H1 (cell line): ENCODE measurements around the gene AXIN2. TPM values are rescaled to one million over a fixed set of nuclear protein-coding genes. Genes with fewer than 3 reads are reported as not detected.

Experiments used
- CTCF ChIA-PET: fragments of 300-600 bp; sonication (Branson Sonifier 250); formaldehyde crosslinking; loops from one replicate; lab custom pipeline; 2021; ENCODE audit not compliant: partially characterized antibody; lab: Charles Lee
- POLR2A ChIA-PET: fragments of 300-600 bp; sonication (Branson Sonifier 250); formaldehyde crosslinking; loops from one replicate; lab custom pipeline; 2021; ENCODE audit warnings: inconsistent platforms; ENCODE audit not compliant: partially characterized antibody; lab: Charles Lee
- DNase-seq, 2 experiments: peaks; one replicate each; pipeline versions ENCODE4 v3.0.0 to v3.0.0-alpha.2; 2010 to 2022; ENCODE audit warnings: low spot score in 2 of 2, low read depth in 1 of 2, mixed read lengths in 1 of 2
- FAIRE-seq: peaks from 2 replicates; lab custom pipeline; 2011; peaks lifted over from hg19 to GRCh38; lab: Jason Lieb, UNC
- H2AFZ ChIP-seq: 2 replicates; pipeline ENCODE4 v1.8.1; 2012; ENCODE audit warnings: low read length, inconsistent platforms
- H2AK5ac ChIP-seq: 2 replicates; pipeline ENCODE4 v1.6.1; 2013; ENCODE audit warnings: low read depth, low read length
- H2BK120ac ChIP-seq: replicated peaks from 2 replicates; pipeline ENCODE3; 2013; ENCODE audit warnings: low read depth, low read length, inconsistent platforms
- H2BK12ac ChIP-seq: 2 replicates; pipeline ENCODE4 v1.6.1; 2013; ENCODE audit warnings: low read depth, low read length
- H2BK15ac ChIP-seq: 2 replicates; pipeline ENCODE4 v1.6.1; 2013; ENCODE audit warnings: low read length
- H2BK20ac ChIP-seq: 2 replicates; pipeline ENCODE4 v1.6.1; 2013; ENCODE audit warnings: low read length
- H2BK5ac ChIP-seq: 2 replicates; pipeline ENCODE4 v1.6.1; 2013; ENCODE audit warnings: low read depth, low read length
- H3K14ac ChIP-seq: 2 replicates; pipeline ENCODE4 v1.6.1; 2013; ENCODE audit warnings: inconsistent platforms; ENCODE audit not compliant: insufficient read length
- H3K18ac ChIP-seq: 2 replicates; pipeline ENCODE4 v1.6.1; 2013; ENCODE audit warnings: low read length; ENCODE audit errors: extremely low read depth
- H3K23ac ChIP-seq: 2 replicates; pipeline ENCODE4 v1.6.1; 2013; ENCODE audit warnings: inconsistent platforms; ENCODE audit not compliant: insufficient read length
- H3K23me2 ChIP-seq: 2 replicates; pipeline ENCODE4 v1.6.1; 2013; ENCODE audit warnings: low read depth, low read length
- H3K27ac ChIP-seq: 2 replicates; pipeline ENCODE4 v1.6.1; 2011; ENCODE audit warnings: low read depth, low read length, inconsistent platforms
- H3K27me3 ChIP-seq, 4 experiments: replicated peaks in 1 of 4; 1 replicate in 1 of 4; 2 replicates in 3 of 4; pipeline versions ENCODE4 v1.6.1 to v1.8.1; 2011 to 2013; ENCODE audit warnings: low read length in 3 of 4, mild to moderate bottlenecking in 3 of 4, inconsistent platforms in 2 of 4, mixed read lengths in 2 of 4, moderate library complexity in 1 of 4; ENCODE audit not compliant: control insufficient read depth in 3 of 4, insufficient read depth in 3 of 4; ENCODE audit errors: extremely low read depth in 1 of 4
- H3K36me3 ChIP-seq, 4 experiments: 2 replicates each; pipeline versions ENCODE4 v1.6.1 to v1.8.1; 2011 to 2013; ENCODE audit warnings: mild to moderate bottlenecking in 4 of 4, low read length in 3 of 4, moderate library complexity in 2 of 4, control low read depth in 1 of 4, inconsistent platforms in 1 of 4; ENCODE audit not compliant: insufficient read depth in 4 of 4, control insufficient read depth in 2 of 4
- H3K4ac ChIP-seq: replicated peaks from 2 replicates; pipeline ENCODE3; 2013; ENCODE audit warnings: low read length, low read depth, mixed read lengths, inconsistent platforms; ENCODE audit not compliant: insufficient read length
- H3K4me1 ChIP-seq, 4 experiments: replicated peaks in 1 of 4; 1 replicate in 1 of 4; 2 replicates in 3 of 4; pipeline versions ENCODE4 v1.6.1 to v1.8.1; 2011 to 2013; ENCODE audit warnings: low read length in 3 of 4, inconsistent platforms in 2 of 4, mixed read lengths in 1 of 4; ENCODE audit not compliant: insufficient read depth in 4 of 4, control insufficient read depth in 3 of 4
- H3K4me2 ChIP-seq, 2 experiments: 2 replicates each; pipeline versions ENCODE4 v1.6.1 to v1.8.1; 2011 to 2013; ENCODE audit warnings: low read depth in 2 of 2, low read length in 2 of 2, control low read depth in 1 of 2, inconsistent platforms in 1 of 2, mild to moderate bottlenecking in 1 of 2; ENCODE audit not compliant: insufficient read depth in 1 of 2
- H3K4me3 ChIP-seq, 4 experiments: fragments of 200-600, 300-600 bp in 1 of 4; sonication (generic), shearing (Covaris generic), sonication (Bioruptor Twin) in 1 of 4; 2 replicates each; pipeline versions ENCODE4 v1.5.1 to v1.8.1; 2011 to 2016; ENCODE audit warnings: low read length in 4 of 4, low read depth in 3 of 4, control low read depth in 2 of 4, inconsistent platforms in 2 of 4, mild to moderate bottlenecking in 2 of 4, mixed read lengths in 1 of 4, moderate library complexity in 1 of 4; ENCODE audit not compliant: insufficient read depth in 2 of 4; ENCODE audit errors: extremely low read depth in 1 of 4
- H3K56ac ChIP-seq: replicated peaks from 2 replicates; pipeline ENCODE3; 2013; ENCODE audit warnings: low read depth, mild to moderate bottlenecking, mixed read lengths, low read length, inconsistent platforms; ENCODE audit not compliant: insufficient read length
- H3K79me1 ChIP-seq: 2 replicates; pipeline ENCODE4 v1.6.1; 2013; ENCODE audit warnings: low read depth, low read length, control low read depth
- H3K79me2 ChIP-seq, 2 experiments: 2 replicates each; pipeline versions ENCODE4 v1.6.1 to v1.8.1; 2012 to 2013; ENCODE audit warnings: low read length in 2 of 2, mild to moderate bottlenecking in 2 of 2, inconsistent platforms in 1 of 2; ENCODE audit not compliant: insufficient read depth in 2 of 2, control insufficient read depth in 1 of 2
- H3K9ac ChIP-seq, 4 experiments: replicated peaks in 1 of 4; 1 replicate in 1 of 4; 2 replicates in 3 of 4; pipeline versions ENCODE4 v1.6.1 to v1.8.1; 2011 to 2013; ENCODE audit warnings: low read depth in 3 of 4, low read length in 3 of 4, control low read depth in 2 of 4, mild to moderate bottlenecking in 2 of 4, moderate library complexity in 2 of 4, inconsistent platforms in 1 of 4; ENCODE audit errors: extremely low read depth in 1 of 4
- H3K9me3 ChIP-seq, 2 experiments: 2 replicates each; pipeline versions ENCODE4 v1.6.1 to v1.8.1; 2012 to 2013; ENCODE audit warnings: mild to moderate bottlenecking in 2 of 2, moderate library complexity in 2 of 2, control low read depth in 1 of 2, inconsistent platforms in 1 of 2, low read depth in 1 of 2, low read length in 1 of 2, mixed read lengths in 1 of 2; ENCODE audit not compliant: insufficient read depth in 2 of 2
- H4K20me1 ChIP-seq, 2 experiments: replicated peaks in 1 of 2; 2 replicates each; pipeline versions ENCODE3 to v1.8.1; 2011 to 2013; ENCODE audit warnings: inconsistent platforms in 2 of 2, low read length in 2 of 2, mild to moderate bottlenecking in 1 of 2; ENCODE audit not compliant: insufficient read depth in 2 of 2, control insufficient read depth in 1 of 2
- H4K5ac ChIP-seq: 2 replicates; pipeline ENCODE4 v1.6.1; 2013; ENCODE audit warnings: low read length, low read depth, mixed read lengths, inconsistent platforms; ENCODE audit not compliant: insufficient read length
- H4K8ac ChIP-seq: 2 replicates; pipeline ENCODE4 v1.8.0; 2013; ENCODE audit warnings: mild to moderate bottlenecking, moderate library complexity, low read length, inconsistent platforms; ENCODE audit not compliant: insufficient read depth; ENCODE audit errors: extremely low read depth
- H4K91ac ChIP-seq: replicated peaks from 2 replicates; pipeline ENCODE3; 2013; ENCODE audit warnings: low read length, mixed read lengths, inconsistent platforms; ENCODE audit not compliant: insufficient read length
- BCL11A ChIP-seq, 2 experiments: IDR thresholded peaks; one replicate each; pipeline ENCODE4 v1.6.1; 2011; ENCODE audit warnings: low read depth in 2 of 2, low read length in 2 of 2, mild to moderate bottlenecking in 2 of 2
- HDAC2 ChIP-seq, 2 experiments: fragments of 300-600 bp in 1 of 2; sonication (generic) in 1 of 2; IDR thresholded peaks; 2 replicates each; pipeline ENCODE4 v1.6.1; 2011 to 2012; ENCODE audit warnings: low read depth in 2 of 2, low read length in 2 of 2, mild to moderate bottlenecking in 2 of 2, moderate library complexity in 2 of 2, borderline replicate concordance in 1 of 2, inconsistent platforms in 1 of 2
- NRF1 ChIP-seq: IDR thresholded peaks from 2 replicates; pipeline ENCODE4 v1.6.1; 2011; ENCODE audit warnings: mild to moderate bottlenecking, low read depth, low read length, improper control_type of control experiment
- RAD21 ChIP-seq, 2 experiments: IDR thresholded peaks in 1 of 2; conservative IDR thresholded peaks in 1 of 2; 2 replicates each; pipeline ENCODE4 v1.6.1; 2011; ENCODE audit warnings: low read depth in 2 of 2, low read length in 2 of 2, improper control_type of control experiment in 1 of 2, inconsistent platforms in 1 of 2, mild to moderate bottlenecking in 1 of 2, moderate library complexity in 1 of 2
- RNF2 ChIP-seq: fragments of 200-900, 300-1000 bp; sonication (generic); IDR thresholded peaks from 2 replicates; pipeline ENCODE4 v1.7.1; 2016; ENCODE audit warnings: borderline replicate concordance, low read depth, mild to moderate bottlenecking, antibody characterized with exemption, low read length; ENCODE audit not compliant: poor library complexity, severe bottlenecking; ENCODE audit errors: missing control alignments
- SIN3A ChIP-seq, 2 experiments: IDR thresholded peaks in 1 of 2; conservative IDR thresholded peaks in 1 of 2; 2 replicates each; pipeline ENCODE4 v1.6.1; 2011 to 2012; ENCODE audit warnings: low read length in 2 of 2, improper control_type of control experiment in 1 of 2, low read depth in 1 of 2, mild to moderate bottlenecking in 1 of 2
- SIX5 ChIP-seq: IDR thresholded peaks from 2 replicates; pipeline ENCODE4 v1.6.1; 2011; ENCODE audit warnings: mild to moderate bottlenecking, low read depth, low read length
- ZNF274 ChIP-seq: IDR thresholded peaks from 2 replicates; pipeline ENCODE4 v1.7.0; 2012; ENCODE audit warnings: low read length, borderline replicate concordance; ENCODE audit errors: extremely low read depth
- WGBS, 2 experiments: shearing (Covaris generic) in 1 of 2; methylation state at CpG; one replicate each; pipeline versions ENCODE4 v1.1.6 to v1.1.7; 2013 to 2015; ENCODE audit warnings: low lambda C conversion rate in 2 of 2, mixed read lengths in 2 of 2, inconsistent platforms in 1 of 2, low coverage in 1 of 2, missing lambda C conversion rate in 1 of 2; ENCODE audit not compliant: insufficient replicate concordance in 2 of 2, insufficient coverage in 1 of 2, insufficient read length in 1 of 2; ENCODE audit errors: extremely low coverage in 1 of 2, missing lambda C conversion rate in 1 of 2; 5-methylcytosine and 5-hydroxymethylcytosine counted together
- polyA plus RNA-seq, 7 experiments: library from polyadenylated mRNA; depleted of rRNA in 3 of 7; stranded (reverse) in 5 of 7; unstranded in 2 of 7; fragments of >200 nt in 5 of 7; fragments of 200-250 nt in 2 of 7; gene quantifications; 1 replicate in 5 of 7; 2 replicates in 1 of 7; 4 replicates in 1 of 7; pipeline versions ENCODE4 v1.2.1 to v1.2.3, GENCODE V29; 2011 to 2013; ENCODE audit warnings: missing spikeins in 2 of 7, mixed read lengths in 2 of 7
- total RNA-seq: library from RNA; stranded (reverse); fragmentation: NEBNext Ultra II Directional; extraction: Animal tissue kit (Norgen Biotek cat#: 25700); gene quantifications from 2 replicates; pipeline ENCODE4 v1.2.1, GENCODE V29; 2021
- TF ChIP-seq, protein P1 (sequence below): IDR thresholded peaks from 2 replicates; pipeline ENCODE4 v1.6.1; 2011; ENCODE audit warnings: low read depth, mild to moderate bottlenecking, low read length; ENCODE audit not compliant: insufficient read depth
- TF ChIP-seq, protein P2 (sequence below): IDR thresholded peaks from 2 replicates; pipeline ENCODE4 v1.6.1; 2012; ENCODE audit warnings: low read length, inconsistent platforms

Gene AXIN2
- total and polyA plus RNA-seq, 2 of the 8 experiments (the other 6 are each of a cell fraction or from before 2014, with no cell fraction given) = 17.7 to 33.4 TPM

DNA sequence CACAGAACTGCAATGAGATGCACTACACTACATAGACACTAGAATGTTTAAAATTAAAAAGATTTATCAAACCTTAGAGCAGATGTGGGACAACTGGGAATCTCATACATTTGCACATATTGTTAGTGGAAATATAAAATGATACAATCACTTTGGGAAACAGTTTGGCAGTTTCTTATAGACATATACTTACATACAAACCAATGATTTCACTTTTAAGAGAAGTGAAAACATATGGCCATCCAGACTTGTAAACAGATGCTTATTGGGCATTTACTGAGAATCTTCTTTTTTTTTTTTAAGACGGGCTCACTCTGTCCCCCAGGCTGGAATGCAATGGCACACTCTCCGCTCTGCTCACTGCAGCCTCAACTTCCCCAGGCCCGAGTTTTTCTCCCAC, 50.1 kb downstream of the AXIN2 start:
- H3K27ac ChIP-seq = no peak overlapping the region
- H3K79me2 ChIP-seq = no peaks in the 10 kb centered on the region
- H3K23ac ChIP-seq = no peak overlapping the region
- H3K14ac ChIP-seq = no peak overlapping the region
- CTCF ChIA-PET = interaction anchor here (0.6 to 0.8 kb wide), 3 partner anchors 11 to 96 kb away, joined by 3 read pairs; no protein-coding TSS in a partner anchor
- H3K56ac ChIP-seq = no peak overlapping the region
- no peak overlapping the region for H2BK15ac ChIP-seq
- H3K27me3 ChIP-seq = no peaks in the 10 kb centered on the region
- FAIRE-seq = no peak
- no peak overlapping the region for H2BK5ac ChIP-seq
- no peak overlapping the region for H2BK20ac ChIP-seq
- H3K4ac ChIP-seq = no peak overlapping the region
- no peak overlapping the region for H3K4me3 ChIP-seq
- POLR2A ChIA-PET = interaction anchor here (1.4 kb wide), 1 partner anchor 39 kb away, joined by 5 read pairs; no protein-coding TSS in a partner anchor
- H3K9me3 ChIP-seq = no peaks in the 10 kb centered on the region; a peak in 1 of 4 replicates
- H4K5ac ChIP-seq = no peak overlapping the region
- H4K20me1 ChIP-seq = no peaks in the 10 kb centered on the region
- no peak overlapping the region for H2AFZ ChIP-seq
- H4K91ac ChIP-seq = no peak overlapping the region
- no peak overlapping the region for H3K18ac ChIP-seq
- H2BK12ac ChIP-seq = no peak overlapping the region
- WGBS, 2 experiments = 98% methylated on average over 3 of the region's 3 CpGs; no CpG with 5 or more reads in 1 of the 2 experiments
- DNase-seq = no peak
- H3K9ac ChIP-seq = no peak overlapping the region
- H2AK5ac ChIP-seq = no peak overlapping the region
- no peaks in the 10 kb centered on the region for H3K79me1 ChIP-seq
- no peaks in the 10 kb centered on the region for H3K36me3 ChIP-seq
- H2BK120ac ChIP-seq = no peak overlapping the region
- no peak overlapping the region for H4K8ac ChIP-seq
- H3K23me2 ChIP-seq = no peaks in the 10 kb centered on the region
- peaks cover 1 to 7% (median 5%) of the 10 kb centered on the region in 4 experiments; a peak in 5 of 7 replicates for H3K4me1 ChIP-seq
- H3K4me2 ChIP-seq = no peak overlapping the region
- TF ChIP-seq BCL11A (IDR thresholded peaks at IDR 0.05; ENCODE audit: low read depth in 2 of 2, low read length in 2 of 2) (no peak), HDAC2 (IDR thresholded peaks at IDR 0.05; ENCODE audit: borderline replicate concordance in 1 of 2, low read depth in 2 of 2, low read length in 2 of 2) (no peak), RNF2 (no peak), ZNF274 (no peak), SIN3A (conservative IDR thresholded peaks at IDR 0.05 in 1 of 2, IDR thresholded peaks at IDR 0.05 in 1 of 2; ENCODE audit: low read depth in 1 of 2, low read length in 2 of 2) (no peak), RAD21 (IDR thresholded peaks at IDR 0.05 in 1 of 2, conservative IDR thresholded peaks at IDR 0.05 in 1 of 2; ENCODE audit: low read depth in 2 of 2, low read length in 2 of 2) (no peak), NRF1 (no peak), SIX5 (no peak)
- TF ChIP-seq, protein P1, sequence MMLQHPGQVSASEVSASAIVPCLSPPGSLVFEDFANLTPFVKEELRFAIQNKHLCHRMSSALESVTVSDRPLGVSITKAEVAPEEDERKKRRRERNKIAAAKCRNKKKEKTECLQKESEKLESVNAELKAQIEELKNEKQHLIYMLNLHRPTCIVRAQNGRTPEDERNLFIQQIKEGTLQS = no peak
- TF ChIP-seq, protein P2, sequence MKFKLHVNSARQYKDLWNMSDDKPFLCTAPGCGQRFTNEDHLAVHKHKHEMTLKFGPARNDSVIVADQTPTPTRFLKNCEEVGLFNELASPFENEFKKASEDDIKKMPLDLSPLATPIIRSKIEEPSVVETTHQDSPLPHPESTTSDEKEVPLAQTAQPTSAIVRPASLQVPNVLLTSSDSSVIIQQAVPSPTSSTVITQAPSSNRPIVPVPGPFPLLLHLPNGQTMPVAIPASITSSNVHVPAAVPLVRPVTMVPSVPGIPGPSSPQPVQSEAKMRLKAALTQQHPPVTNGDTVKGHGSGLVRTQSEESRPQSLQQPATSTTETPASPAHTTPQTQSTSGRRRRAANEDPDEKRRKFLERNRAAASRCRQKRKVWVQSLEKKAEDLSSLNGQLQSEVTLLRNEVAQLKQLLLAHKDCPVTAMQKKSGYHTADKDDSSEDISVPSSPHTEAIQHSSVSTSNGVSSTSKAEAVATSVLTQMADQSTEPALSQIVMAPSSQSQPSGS = no peak
